Keratinocyte (primary cell): Measurements from ENCODE around the gene ATP1A4. TPM values are rescaled to one million over a fixed set of nuclear protein-coding genes. Genes with fewer than 3 reads are reported as not detected.

Source experiments
- DNase-seq: peaks from one replicate; pipeline ENCODE4 v3.0.0-alpha.2; 2011; ENCODE audit warnings: low read depth, missing footprints, low spot score
- FAIRE-seq: peaks from 2 replicates; lab custom pipeline; 2011; peaks lifted over from hg19 to GRCh38; lab: Jason Lieb, UNC
- H2AFZ ChIP-seq: 2 replicates; pipeline ENCODE4 v1.6.0; 2012; ENCODE audit warnings: low read length, control low read depth, inconsistent platforms; ENCODE audit not compliant: control insufficient read depth
- H3K27ac ChIP-seq: 2 replicates; pipeline ENCODE4 v1.5.1; 2011; ENCODE audit warnings: low read length; ENCODE audit not compliant: control insufficient read depth, insufficient read depth
- H3K27me3 ChIP-seq: 3 replicates; pipeline ENCODE4 v1.6.0; 2011; ENCODE audit warnings: low read length; ENCODE audit not compliant: control insufficient read depth, insufficient read depth; ENCODE audit errors: extremely low read depth
- H3K36me3 ChIP-seq, 2 experiments: 2 replicates in 1 of 2; 3 replicates in 1 of 2; pipeline ENCODE4 v1.5.1; 2011; ENCODE audit warnings: low read length in 2 of 2, mild to moderate bottlenecking in 1 of 2; ENCODE audit not compliant: control insufficient read depth in 2 of 2, insufficient read depth in 2 of 2; ENCODE audit errors: extremely low read depth in 1 of 2
- H3K4me1 ChIP-seq: 3 replicates; pipeline ENCODE4 v1.5.1; 2011; ENCODE audit warnings: low read length; ENCODE audit not compliant: control insufficient read depth, insufficient read depth; ENCODE audit errors: extremely low read depth
- H3K4me2 ChIP-seq: 3 replicates; pipeline ENCODE4 v1.6.0; 2011; ENCODE audit warnings: low read depth, low read length; ENCODE audit not compliant: control insufficient read depth, insufficient read depth; ENCODE audit errors: extremely low read depth
- H3K4me3 ChIP-seq, 3 experiments: fragments of 200-600 bp in 1 of 3; sonication (generic) in 1 of 3; 2 replicates in 2 of 3; 3 replicates in 1 of 3; pipeline ENCODE4 v1.5.1; 2011 to 2016; ENCODE audit warnings: low read length in 3 of 3, mild to moderate bottlenecking in 3 of 3, control low read depth in 2 of 3, inconsistent platforms in 1 of 3, low read depth in 1 of 3, mixed read lengths in 1 of 3, mixed run types in 1 of 3, moderate library complexity in 1 of 3; ENCODE audit not compliant: control insufficient read depth in 2 of 3, insufficient read depth in 2 of 3; ENCODE audit errors: extremely low read depth in 1 of 3
- H3K79me2 ChIP-seq: 2 replicates; pipeline ENCODE4 v1.6.0; 2012; ENCODE audit warnings: low read length; ENCODE audit not compliant: control insufficient read depth, insufficient read depth
- H3K9ac ChIP-seq: 3 replicates; pipeline ENCODE4 v1.6.0; 2011; ENCODE audit warnings: low read length; ENCODE audit not compliant: control insufficient read depth, insufficient read depth; ENCODE audit errors: extremely low read depth
- H3K9me1 ChIP-seq: 3 replicates; pipeline ENCODE4 v1.6.0; 2011; ENCODE audit warnings: low read length; ENCODE audit not compliant: control insufficient read depth, insufficient read depth; ENCODE audit errors: extremely low read depth
- H3K9me3 ChIP-seq: 2 replicates; pipeline ENCODE4 v1.5.1; 2012; ENCODE audit warnings: low read depth, low read length; ENCODE audit not compliant: control insufficient read depth
- H4K20me1 ChIP-seq: 3 replicates; pipeline ENCODE4 v1.6.0; 2011; ENCODE audit warnings: low read length; ENCODE audit not compliant: control insufficient read depth, insufficient read depth; ENCODE audit errors: extremely low read depth
- CTCF ChIP-seq, 3 experiments: IDR thresholded peaks in 1 of 3; conservative IDR thresholded peaks in 1 of 3; optimal IDR thresholded peaks in 1 of 3; 2 replicates in 2 of 3; 3 replicates in 1 of 3; pipeline versions ENCODE3 to v1.5.1; 2011; ENCODE audit warnings: low read length in 3 of 3, mild to moderate bottlenecking in 3 of 3, moderate library complexity in 2 of 3, control low read depth in 1 of 3, inconsistent platforms in 1 of 3; ENCODE audit not compliant: insufficient read depth in 2 of 3; ENCODE audit errors: extremely low read depth in 1 of 3
- EZH2 ChIP-seq: IDR thresholded peaks from one replicate; pipeline ENCODE4 v1.6.1; 2012; ENCODE audit warnings: inconsistent platforms, mild to moderate bottlenecking, low read length, moderate library complexity
- dilution Hi-C: fragments of 300-500 bp; cut with MboI; formaldehyde crosslinking; loops from one replicate; pipeline ENCODE4 v1.7.0; 2020; ENCODE audit warnings: low sequenced_read_pairs; ENCODE audit not compliant: extremely low pct_ligation_motif_present
- polyA plus RNA-seq, 5 experiments: library from polyadenylated mRNA; depleted of rRNA in 3 of 5; stranded (reverse) in 3 of 5; stranded (forward) in 1 of 5; unstranded in 1 of 5; fragments of >200 nt; gene quantifications; 1 replicate in 1 of 5; 2 replicates in 3 of 5; 3 replicates in 1 of 5; pipeline versions ENCODE4 v1.2.1 to v1.2.3, GENCODE V29; 2011 to 2012; ENCODE audit warnings: missing spikeins in 2 of 5, low read depth in 1 of 5, low replicate concordance in 1 of 5

The ATP1A4 gene
- polyA plus RNA-seq, 1 donor (not counting 4 experiments of a cell fraction or from before 2014, with no cell fraction given) = not detected

- no peak overlapping the region for H3K4me2 ChIP-seq
- no peaks in the 10 kb centered on the region for H3K36me3 ChIP-seq
- H4K20me1 ChIP-seq = no peaks in the 10 kb centered on the region
- no peaks in the 10 kb centered on the region for H3K79me2 ChIP-seq
- DNase-seq (no peak), FAIRE-seq (no peak)
- H3K27me3 ChIP-seq = no peaks in the 10 kb centered on the region
- no peak overlapping the region for H3K27ac ChIP-seq
- dilution Hi-C loops = no loop called here
- H3K4me3 ChIP-seq = no peak overlapping the region
- H3K9ac ChIP-seq = no peak overlapping the region
- TF ChIP-seq EZH2 (no peak), CTCF (optimal IDR thresholded peaks at IDR 0.05 in 1 of 3, IDR thresholded peaks at IDR 0.05 in 1 of 3, conservative IDR thresholded peaks at IDR 0.05 in 1 of 3; ENCODE audit: extremely low read depth in 1 of 3, insufficient read depth in 2 of 3, low read length in 3 of 3) (no peak)
- no peaks in the 10 kb centered on the region for H3K4me1 ChIP-seq
- H3K9me3 ChIP-seq = no peaks in the 10 kb centered on the region
- H3K9me1 ChIP-seq = no peaks in the 10 kb centered on the region
- no peak overlapping the region for H2AFZ ChIP-seq
Observed at GRCh38 chr1:160139840-160140239, 11.6 kb upstream of the ATP1A4 start.

GRCh38 chr1:160143695-160144094 is 7.7 kb upstream of the ATP1A4 start:
- Histone ChIP-seq H2AFZ (no peak overlapping the region), H3K4me2 (no peak overlapping the region), H3K4me1 (no peaks in the 10 kb centered on the region), H3K27me3 (no peaks in the 10 kb centered on the region), H3K27ac (no peak overlapping the region), H4K20me1 (no peaks in the 10 kb centered on the region), H3K4me3 (no peak overlapping the region), H3K36me3 (no peaks in the 10 kb centered on the region), H3K79me2 (no peaks in the 10 kb centered on the region), H3K9me3 (no peaks in the 10 kb centered on the region), H3K9me1 (no peaks in the 10 kb centered on the region), H3K9ac (no peak overlapping the region)
- DNase-seq = no peak
- no peak for FAIRE-seq
- TF ChIP-seq CTCF (optimal IDR thresholded peaks at IDR 0.05 in 1 of 3, IDR thresholded peaks at IDR 0.05 in 1 of 3, conservative IDR thresholded peaks at IDR 0.05 in 1 of 3; ENCODE audit: extremely low read depth in 1 of 3, insufficient read depth in 2 of 3, low read length in 3 of 3) (no peak), EZH2 (no peak)
- dilution Hi-C loops = no loop called here
